GM12878 (cell line): ENCODE results near the gene PDE1C.

Source experiments
- EGR1 ChIP-seq, 2 experiments: IDR thresholded peaks; 1 replicate in 1 of 2; 2 replicates in 1 of 2; pipeline ENCODE4 v1.6.1; 2011 to 2012; ENCODE audit warnings: low read depth in 2 of 2, low read length in 2 of 2, borderline replicate concordance in 1 of 2, mild to moderate bottlenecking in 1 of 2, moderate library complexity in 1 of 2
- JUNB ChIP-seq: IDR thresholded peaks from 2 replicates; pipeline ENCODE4 v1.6.1; 2016; ENCODE audit warnings: antibody characterized with exemption, mild to moderate bottlenecking
- MAX ChIP-seq: IDR thresholded peaks from 2 replicates; pipeline ENCODE4 v1.6.1; 2012; ENCODE audit warnings: low read depth, low read length, improper control_type of control experiment
- TCF3 ChIP-seq: IDR thresholded peaks from 2 replicates; pipeline ENCODE4 v1.6.1; 2012; ENCODE audit warnings: low read depth, mild to moderate bottlenecking, low read length, borderline replicate concordance; ENCODE audit not compliant: insufficient read depth

GRCh38 chr7:31899356-31899927, 170.8 kb downstream of the PDE1C start:
- TF ChIP-seq TCF3 (no peak), MAX (no peak), JUNB (no peak), EGR1 (IDR thresholded peaks at IDR 0.05; ENCODE audit: borderline replicate concordance in 1 of 2, low read depth in 2 of 2, low read length in 2 of 2) (no peak)
